ENCODE data around the gene ZC3H4. TPM values are rescaled to one million over a fixed set of nuclear protein-coding genes. Genes with fewer than 3 reads are reported as not detected.

The ZC3H4 gene
- total RNA-seq, 1 donor from 2014 or later = 89.1 TPM

DNA sequence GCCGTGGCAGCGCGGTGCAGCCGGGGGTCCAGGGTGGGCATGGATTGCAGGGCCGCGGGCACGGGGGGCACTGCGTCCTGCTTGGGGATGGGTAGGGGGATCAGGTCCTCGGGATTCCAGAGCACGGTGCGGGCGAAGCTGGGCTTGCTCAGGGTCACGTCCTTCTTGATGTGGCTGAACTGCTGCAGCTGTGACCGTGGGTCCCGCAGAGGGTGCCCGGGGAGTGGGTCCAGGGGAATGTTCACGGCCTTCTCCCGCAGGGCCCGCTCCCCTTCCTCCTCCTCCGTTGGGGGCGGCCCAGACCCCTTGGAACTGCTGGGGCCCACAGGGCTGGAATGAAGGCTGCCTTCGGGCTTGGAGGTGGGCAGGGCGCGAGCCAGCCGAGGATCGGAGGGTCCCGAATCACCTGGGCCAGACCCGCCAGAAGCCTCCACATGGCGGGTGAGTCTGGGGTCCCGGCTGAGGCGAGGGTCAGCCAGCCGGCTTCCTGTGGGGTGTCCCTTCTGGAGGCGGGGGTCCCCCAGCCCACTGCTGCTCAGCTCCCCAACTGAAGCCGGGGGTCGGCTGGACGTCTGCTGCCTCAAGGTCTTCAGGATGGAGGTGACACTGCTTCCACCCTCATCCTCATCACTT lies 46.2 kb downstream of the ZC3H4 start:
- no peak overlapping the region for H3K27ac Mint-ChIP-seq
- CTCF ChIA-PET = no interaction called here
- TF ChIP-seq, protein P1, sequence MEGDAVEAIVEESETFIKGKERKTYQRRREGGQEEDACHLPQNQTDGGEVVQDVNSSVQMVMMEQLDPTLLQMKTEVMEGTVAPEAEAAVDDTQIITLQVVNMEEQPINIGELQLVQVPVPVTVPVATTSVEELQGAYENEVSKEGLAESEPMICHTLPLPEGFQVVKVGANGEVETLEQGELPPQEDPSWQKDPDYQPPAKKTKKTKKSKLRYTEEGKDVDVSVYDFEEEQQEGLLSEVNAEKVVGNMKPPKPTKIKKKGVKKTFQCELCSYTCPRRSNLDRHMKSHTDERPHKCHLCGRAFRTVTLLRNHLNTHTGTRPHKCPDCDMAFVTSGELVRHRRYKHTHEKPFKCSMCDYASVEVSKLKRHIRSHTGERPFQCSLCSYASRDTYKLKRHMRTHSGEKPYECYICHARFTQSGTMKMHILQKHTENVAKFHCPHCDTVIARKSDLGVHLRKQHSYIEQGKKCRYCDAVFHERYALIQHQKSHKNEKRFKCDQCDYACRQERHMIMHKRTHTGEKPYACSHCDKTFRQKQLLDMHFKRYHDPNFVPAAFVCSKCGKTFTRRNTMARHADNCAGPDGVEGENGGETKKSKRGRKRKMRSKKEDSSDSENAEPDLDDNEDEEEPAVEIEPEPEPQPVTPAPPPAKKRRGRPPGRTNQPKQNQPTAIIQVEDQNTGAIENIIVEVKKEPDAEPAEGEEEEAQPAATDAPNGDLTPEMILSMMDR (IDR thresholded peaks at IDR 0.05) = no peak
- no peak overlapping the region for H3K4me3 Mint-ChIP-seq
- H3K9me3 Mint-ChIP-seq = no peaks in the 10 kb centered on the region
- peaks cover 70% of the 10 kb centered on the region for H3K36me3 Mint-ChIP-seq (ENCODE audit: low read depth)
- no peaks in the 10 kb centered on the region for H3K4me1 Mint-ChIP-seq
- DNase-seq = no peak
- intact Hi-C loops (cut with micrococcal nuclease) = no loop called here
- ATAC-seq (ENCODE audit: low read depth) = no peak
- no peaks in the 10 kb centered on the region for H3K27me3 Mint-ChIP-seq
- POLR2A ChIA-PET = no interaction called here

DNA sequence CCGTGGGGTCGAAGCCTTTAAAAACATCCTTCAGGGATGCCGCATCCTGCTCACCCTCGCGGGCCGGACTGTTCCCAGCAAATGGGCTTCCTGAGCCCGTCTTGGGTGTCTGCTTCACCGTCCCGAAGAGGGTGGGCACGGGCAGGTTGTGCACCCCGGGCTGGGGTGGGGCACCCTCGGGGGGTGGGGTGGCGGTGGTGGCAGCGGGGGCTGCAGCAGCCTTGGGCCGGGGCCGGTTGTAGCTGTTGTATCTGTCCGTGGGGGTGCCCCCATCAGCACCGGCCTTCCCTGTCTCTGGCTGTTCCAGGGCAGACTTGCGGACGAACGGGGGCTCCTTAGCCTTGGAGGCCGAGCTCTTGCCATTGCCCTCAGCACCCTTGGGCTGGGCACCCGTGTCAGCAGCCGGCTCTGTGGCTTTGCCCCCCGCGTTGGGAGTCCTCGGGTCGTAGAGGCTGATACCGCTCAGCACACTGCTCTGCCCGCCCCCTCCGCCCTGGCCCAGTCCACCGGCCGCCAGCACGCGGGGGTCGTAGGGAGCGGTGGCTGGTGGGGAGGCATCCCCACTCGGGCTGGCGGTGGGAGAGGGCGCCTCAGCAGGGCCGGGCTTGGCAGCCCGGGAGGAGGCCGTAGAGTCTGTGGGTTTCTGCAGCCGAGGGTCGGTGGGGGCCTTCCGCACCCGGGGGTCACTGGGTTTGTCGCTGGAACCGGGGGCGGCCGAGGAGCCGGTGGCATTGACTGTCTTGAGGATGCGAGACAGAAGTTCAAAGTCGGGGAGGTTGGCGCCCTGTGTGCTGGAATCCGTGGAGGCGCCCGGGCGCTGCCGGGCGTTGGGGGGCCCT lies 47.0 kb downstream of the ZC3H4 start:
- Mint-ChIP-seq H3K27ac (no peak overlapping the region), H3K4me1 (no peaks in the 10 kb centered on the region), H3K36me3 (ENCODE audit: low read depth) (peaks cover 68% of the 10 kb centered on the region), H3K27me3 (no peaks in the 10 kb centered on the region), H3K4me3 (no peak overlapping the region), H3K9me3 (no peaks in the 10 kb centered on the region)
- no peak for ATAC-seq (ENCODE audit: low read depth)
- TF ChIP-seq, protein P1 (IDR thresholded peaks at IDR 0.05) = no peak
- ChIA-PET CTCF (no interaction called here), POLR2A (no interaction called here)
- no peak for DNase-seq
- intact Hi-C loops (cut with micrococcal nuclease) = no loop called here

DNA sequence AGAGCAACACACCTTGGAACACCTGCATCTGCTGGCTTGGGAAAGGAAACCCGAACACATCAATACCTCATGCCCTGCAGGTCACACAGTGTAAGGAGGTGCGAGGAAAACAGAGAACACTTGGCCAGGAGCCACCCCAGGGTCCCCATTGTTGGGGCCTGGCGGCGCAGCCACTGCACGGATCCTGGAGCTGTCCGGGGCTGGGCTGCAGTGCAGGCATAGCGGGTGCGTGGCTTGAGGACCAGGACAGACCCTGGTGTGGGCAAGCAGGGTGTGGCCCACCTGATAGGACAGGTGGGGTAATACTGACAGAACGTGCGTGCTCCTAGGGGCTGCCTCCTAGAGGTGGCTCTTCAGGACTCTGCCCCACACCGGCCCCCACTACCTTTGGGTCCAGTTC lies 48.3 kb downstream of the ZC3H4 start:
- Mint-ChIP-seq H3K4me1 (no peaks in the 10 kb centered on the region), H3K27ac (no peak overlapping the region), H3K4me3 (no peak overlapping the region), H3K27me3 (no peaks in the 10 kb centered on the region), H3K9me3 (no peaks in the 10 kb centered on the region), H3K36me3 (ENCODE audit: low read depth) (peaks cover 54% of the 10 kb centered on the region)
- TF ChIP-seq, protein P1 (IDR thresholded peaks at IDR 0.05) = no peak
- DNase-seq = no peak
- ChIA-PET CTCF (no interaction called here), POLR2A (interaction anchor here (0.7 kb wide), 1 partner anchor 16 kb away, joined by 4 read pairs; no protein-coding TSS in a partner anchor)
- ATAC-seq (ENCODE audit: low read depth) = no peak
- intact Hi-C loops (cut with micrococcal nuclease) = no loop called here

DNA sequence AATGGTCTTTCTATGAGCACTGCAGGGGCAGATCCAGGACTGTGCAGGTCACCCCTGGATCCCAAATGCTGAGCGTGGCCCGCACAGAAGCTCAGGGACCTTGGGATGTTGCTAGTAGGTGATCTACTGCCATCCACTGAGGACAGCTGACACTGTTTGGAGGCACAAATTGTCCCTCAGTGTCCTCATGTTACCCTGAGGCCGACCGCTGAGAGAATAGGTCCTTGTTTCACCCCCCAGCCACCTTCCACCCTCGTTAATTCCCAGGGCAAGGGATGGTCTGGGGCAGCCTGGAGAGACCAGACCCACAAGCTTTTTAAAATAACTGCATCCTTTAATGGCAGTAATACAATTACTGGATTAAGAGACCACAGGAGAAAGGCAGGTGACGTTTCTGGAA lies 49.7 kb downstream of the ZC3H4 start:
- Mint-ChIP-seq H3K36me3 (ENCODE audit: low read depth) (peaks cover 40% of the 10 kb centered on the region), H3K4me1 (no peaks in the 10 kb centered on the region), H3K27ac (no peak overlapping the region), H3K4me3 (no peak overlapping the region), H3K9me3 (no peaks in the 10 kb centered on the region), H3K27me3 (no peaks in the 10 kb centered on the region)
- DNase-seq = no peak
- TF ChIP-seq, protein P1 (IDR thresholded peaks at IDR 0.05) = no peak
- intact Hi-C loops (cut with micrococcal nuclease) = no loop called here
- no peak for ATAC-seq (ENCODE audit: low read depth)
- ChIA-PET POLR2A (interaction anchor here (0.6 to 0.7 kb wide), 4 partner anchors 10 to 31 kb away, joined by 4 to 14 read pairs (median 8); no protein-coding TSS in a partner anchor), CTCF (interaction anchor here (0.9 kb wide), 1 partner anchor 29 kb away, joined by 3 read pairs; no protein-coding TSS in a partner anchor)

DNA sequence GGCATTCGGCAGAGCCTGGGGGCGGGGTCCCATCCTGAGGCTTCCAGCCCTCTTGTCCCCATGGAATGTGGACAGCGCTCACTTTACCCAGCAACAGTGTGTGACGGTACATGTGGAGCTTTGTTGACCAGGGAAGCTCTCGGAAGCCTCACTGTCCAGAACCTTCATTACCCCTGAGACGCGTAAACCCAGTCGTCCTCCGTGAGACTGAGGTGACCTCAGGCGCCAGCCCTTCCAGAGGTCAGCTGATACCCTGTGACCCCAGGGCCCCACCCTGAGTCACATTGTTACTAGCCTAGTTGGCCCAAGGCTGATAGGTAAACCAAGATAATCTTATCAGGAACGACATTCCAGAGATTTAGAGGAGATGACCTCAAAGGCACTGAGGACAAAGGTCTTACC lies 55.0 kb downstream of the ZC3H4 start:
- TF ChIP-seq, protein P1 (IDR thresholded peaks at IDR 0.05) = no peak
- H3K36me3 Mint-ChIP-seq (ENCODE audit: low read depth) = peaks cover 2% of the 10 kb centered on the region
- intact Hi-C loops (cut with micrococcal nuclease) = no loop called here
- ChIA-PET POLR2A (no interaction called here), CTCF (no interaction called here)
- peaks cover 6% of the 10 kb centered on the region for H3K27me3 Mint-ChIP-seq
- H3K9me3 Mint-ChIP-seq = no peaks in the 10 kb centered on the region
- no peak overlapping the region for H3K27ac Mint-ChIP-seq
- H3K4me1 Mint-ChIP-seq = no peaks in the 10 kb centered on the region
- no peak overlapping the region for H3K4me3 Mint-ChIP-seq
- ATAC-seq (ENCODE audit: low read depth) = no peak
- DNase-seq = no peak
